A549 (cell line): ENCODE measurements around the gene SCGB1A1. TPM values are rescaled to one million over a fixed set of nuclear protein-coding genes. Genes with fewer than 3 reads are reported as not detected.
A peak's percentile ranks its signal among the peaks of the same experiment; 100 is the strongest.

Source experiments
- ATAC-seq, 2 experiments: fragments of 200-7000 bp in 1 of 2; fragments of >200 bp in 1 of 2; cut with Nextera tagmentation in 1 of 2; cut with Tn5 transposase in 1 of 2; 3 replicates each; pipeline versions ENCODE4 v1.8.0 to v1.9.1; 2018 to 2020; ENCODE audit warnings: mild to moderate bottlenecking in 1 of 2, moderate library complexity in 1 of 2
- CTCF ChIA-PET: fragments of 300-600 bp; sonication (Branson Sonifier 250); formaldehyde crosslinking; extraction: SDS; loops from one replicate; lab custom pipeline; 2021; ENCODE audit warnings: antibody characterized with exemption, inconsistent platforms; lab: Yijun Ruan, JAX
- POLR2A ChIA-PET: fragments of 350-600 bp; formaldehyde crosslinking; extraction: SDS; loops from one replicate; lab custom pipeline; 2021; ENCODE audit warnings: antibody characterized with exemption, inconsistent platforms; lab: Yijun Ruan, JAX
- DNase-seq, 2 experiments: peaks; one replicate each; pipeline versions ENCODE4 v3.0.0 to v3.0.0-alpha.2; 2011 to 2016; ENCODE audit warnings: low read depth in 1 of 2, low spot score in 1 of 2
- FAIRE-seq: peaks from 2 replicates; lab custom pipeline; 2011; peaks lifted over from hg19 to GRCh38; lab: Jason Lieb, UNC
- H3K27ac ChIP-seq, 2 experiments: fragments of >200 bp; sonication (Bioruptor Twin); formaldehyde crosslinking; 3 replicates each; pipeline ENCODE4 v1.5.1; 2016 to 2017
- H3K4me1 ChIP-seq: fragments of >200 bp; sonication (Bioruptor Twin); formaldehyde crosslinking; 3 replicates; pipeline ENCODE4 v1.6.1; 2016
- H3K4me2 ChIP-seq: fragments of >200 bp; sonication (Bioruptor Twin); formaldehyde crosslinking; 3 replicates; pipeline ENCODE4 v1.6.1; 2016
- H3K4me3 ChIP-seq: fragments of >200 bp; sonication (Bioruptor Twin); formaldehyde crosslinking; 3 replicates; pipeline ENCODE4 v1.5.1; 2016
- H3K9me3 ChIP-seq: fragments of >200 bp; sonication (Bioruptor Twin); formaldehyde crosslinking; 3 replicates; pipeline ENCODE4 v1.6.1; 2016
- BHLHE40 ChIP-seq: IDR thresholded peaks from 2 replicates; pipeline ENCODE4 v1.6.1; 2012; ENCODE audit warnings: low read depth, low read length, inconsistent platforms
- CEBPB ChIP-seq, 2 experiments: fragments of >200 bp in 1 of 2; sonication (Bioruptor Twin) in 1 of 2; formaldehyde crosslinking in 1 of 2; IDR thresholded peaks; 2 replicates each; pipeline ENCODE4 v1.6.1; 2012 to 2016
- CHD2 ChIP-seq: fragments of 150-350 bp; IDR thresholded peaks from 2 replicates; pipeline ENCODE4 v1.6.1; 2014; ENCODE audit warnings: low read length; ENCODE audit not compliant: partially characterized antibody
- FOSL2 ChIP-seq, 2 experiments: fragments of 450-650 bp in 1 of 2; fragments of >200 bp in 1 of 2; sonication (Bioruptor Twin) in 1 of 2; formaldehyde crosslinking; IDR thresholded peaks; 2 replicates each; pipeline versions ENCODE4 v1.5.0 to v1.6.1; 2016 to 2020; ENCODE audit warnings: mild to moderate bottlenecking in 1 of 2, moderate library complexity in 1 of 2
- HDAC2 ChIP-seq: fragments of 200-600 bp; sonication (generic); IDR thresholded peaks from 2 replicates; pipeline ENCODE4 v1.6.1; 2016
- HOXA7 ChIP-seq: fragments of 250-450 bp; sonication (Bioruptor Pico); IDR thresholded peaks from 2 replicates; pipeline ENCODE4 v1.5.0; 2020; ENCODE audit warnings: mild to moderate bottlenecking, moderate library complexity
- HOXB13 ChIP-seq: fragments of 250-450 bp; sonication (Bioruptor Pico); IDR thresholded peaks from 2 replicates; pipeline ENCODE4 v1.5.0; 2020; ENCODE audit warnings: low read depth, mild to moderate bottlenecking, moderate library complexity
- MAFK ChIP-seq: fragments of 450-650 bp; IDR thresholded peaks from 2 replicates; pipeline ENCODE4 v1.6.1; 2014; ENCODE audit not compliant: partially characterized antibody
- MAX ChIP-seq: IDR thresholded peaks from 2 replicates; pipeline ENCODE4 v1.6.1; 2012
- PBX3 ChIP-seq: IDR thresholded peaks from 2 replicates; pipeline ENCODE4 v1.6.1; 2012
- RARB ChIP-seq: fragments of 250-450 bp; sonication (Bioruptor Pico); IDR thresholded peaks from 2 replicates; pipeline ENCODE4 v1.8.0; 2021; ENCODE audit warnings: mild to moderate bottlenecking, moderate library complexity
- RFX5 ChIP-seq: fragments of 450-650 bp; IDR thresholded peaks from 2 replicates; pipeline ENCODE4 v1.7.1; 2014; ENCODE audit warnings: antibody characterized with exemption, mild to moderate bottlenecking, moderate library complexity
- TFCP2L1 ChIP-seq: fragments of 250-450 bp; sonication (Bioruptor Pico); IDR thresholded peaks from 2 replicates; pipeline ENCODE4 v1.5.0; 2021; ENCODE audit warnings: mild to moderate bottlenecking
- ZC3H11A ChIP-seq: fragments of 450-650 bp; IDR thresholded peaks from 2 replicates; pipeline ENCODE4 v1.6.1; 2014; ENCODE audit warnings: antibody characterized with exemption, mild to moderate bottlenecking
- ZSCAN20 ChIP-seq: fragments of 250-450 bp; sonication (Bioruptor Pico); IDR thresholded peaks from 2 replicates; pipeline ENCODE4 v1.8.0; 2022; ENCODE audit warnings: mild to moderate bottlenecking, moderate library complexity
- WGBS: methylation state at CpG from one replicate; pipeline ENCODE4 v1.1.6; 2017; ENCODE audit errors: missing lambda C conversion rate; 5-methylcytosine and 5-hydroxymethylcytosine counted together
- polyA plus RNA-seq, 4 experiments: library from polyadenylated mRNA; depleted of rRNA in 3 of 4; stranded (reverse); fragments of >200 nt; fragmentation: RNase III in 1 of 4; extraction: RNeasy Plus Mini Kit Qiagen cat#74134 plus additional on column Dnase treatment in 1 of 4; gene quantifications; 2 replicates in 3 of 4; 3 replicates in 1 of 4; pipeline ENCODE4 v1.2.3, GENCODE V29; 2011 to 2017
- TF ChIP-seq, protein P1 (sequence below): fragments of 450-650 bp; IDR thresholded peaks from 2 replicates; pipeline ENCODE4 v1.6.1; 2014; ENCODE audit warnings: antibody characterized with exemption
- TF ChIP-seq, protein P2 (sequence below): fragments of 250-450 bp; sonication (Bioruptor Pico); IDR thresholded peaks from 2 replicates; pipeline ENCODE4 v1.5.0; 2021; ENCODE audit warnings: mild to moderate bottlenecking, moderate library complexity, borderline replicate concordance
- TF ChIP-seq, protein P3 (sequence below): fragments of >200 bp; sonication (Bioruptor Twin); formaldehyde crosslinking; IDR thresholded peaks from 2 replicates; pipeline ENCODE4 v1.6.1; 2016
- TF ChIP-seq, protein P4 (sequence below): fragments of 200-600 bp; sonication (generic); IDR thresholded peaks from 2 replicates; pipeline ENCODE4 v1.6.1; 2016; ENCODE audit warnings: antibody characterized with exemption, mild to moderate bottlenecking, moderate library complexity

SCGB1A1 gene
- polyA plus RNA-seq, 2 of the 4 experiments (the other 2 are of a cell fraction), result 0.47 TPM; not detected in 1

- peak overlapping the region in 1 of 2 experiments; percentile 27; a peak in 1 of 6 replicates for H3K27ac ChIP-seq
- ATAC-seq (no peak), DNase-seq (no peak), FAIRE-seq (no peak)
- TF ChIP-seq RARB (CRISPR knock-in tag), result no peak
- TF ChIP-seq, protein P1, sequence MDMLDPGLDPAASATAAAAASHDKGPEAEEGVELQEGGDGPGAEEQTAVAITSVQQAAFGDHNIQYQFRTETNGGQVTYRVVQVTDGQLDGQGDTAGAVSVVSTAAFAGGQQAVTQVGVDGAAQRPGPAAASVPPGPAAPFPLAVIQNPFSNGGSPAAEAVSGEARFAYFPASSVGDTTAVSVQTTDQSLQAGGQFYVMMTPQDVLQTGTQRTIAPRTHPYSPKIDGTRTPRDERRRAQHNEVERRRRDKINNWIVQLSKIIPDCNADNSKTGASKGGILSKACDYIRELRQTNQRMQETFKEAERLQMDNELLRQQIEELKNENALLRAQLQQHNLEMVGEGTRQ, result no peak
- TF ChIP-seq HDAC2, result no peak
- no peak for TF ChIP-seq PBX3
- TF ChIP-seq, protein P2, sequence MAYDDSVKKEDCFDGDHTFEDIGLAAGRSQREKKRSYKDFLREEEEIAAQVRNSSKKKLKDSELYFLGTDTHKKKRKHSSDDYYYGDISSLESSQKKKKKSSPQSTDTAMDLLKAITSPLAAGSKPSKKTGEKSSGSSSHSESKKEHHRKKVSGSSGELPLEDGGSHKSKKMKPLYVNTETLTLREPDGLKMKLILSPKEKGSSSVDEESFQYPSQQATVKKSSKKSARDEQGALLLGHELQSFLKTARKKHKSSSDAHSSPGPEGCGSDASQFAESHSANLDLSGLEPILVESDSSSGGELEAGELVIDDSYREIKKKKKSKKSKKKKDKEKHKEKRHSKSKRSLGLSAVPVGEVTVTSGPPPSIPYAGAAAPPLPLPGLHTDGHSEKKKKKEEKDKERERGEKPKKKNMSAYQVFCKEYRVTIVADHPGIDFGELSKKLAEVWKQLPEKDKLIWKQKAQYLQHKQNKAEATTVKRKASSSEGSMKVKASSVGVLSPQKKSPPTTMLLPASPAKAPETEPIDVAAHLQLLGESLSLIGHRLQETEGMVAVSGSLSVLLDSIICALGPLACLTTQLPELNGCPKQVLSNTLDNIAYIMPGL (CRISPR knock-in tag), result no peak
- no peak for TF ChIP-seq HOXA7
- no peak for TF ChIP-seq CHD2
- no peak for TF ChIP-seq HOXB13 (CRISPR knock-in tag)
- no peak for TF ChIP-seq MAFK
- TF ChIP-seq, protein P3, sequence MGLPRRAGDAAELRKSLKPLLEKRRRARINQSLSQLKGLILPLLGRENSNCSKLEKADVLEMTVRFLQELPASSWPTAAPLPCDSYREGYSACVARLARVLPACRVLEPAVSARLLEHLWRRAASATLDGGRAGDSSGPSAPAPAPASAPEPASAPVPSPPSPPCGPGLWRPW, result no peak
- no peak for TF ChIP-seq FOSL2 (IDR thresholded peaks at IDR 0.05)
- TF ChIP-seq FOSL2 (CRISPR knock-in tag; IDR thresholded peaks at IDR 0.05), result no peak
- no peak for TF ChIP-seq MAX
- TF ChIP-seq ZC3H11A, result no peak
- no peak for TF ChIP-seq ZSCAN20 (CRISPR knock-in tag)
- TF ChIP-seq RFX5, result no peak
- TF ChIP-seq TFCP2L1, result no peak
- peaks cover 28% of the 10 kb centered on the region for H3K4me1 ChIP-seq
- ChIA-PET POLR2A (no interaction called here), CTCF (interaction anchor here (0.9 to 3.7 kb wide), 10 partner anchors 9 to 116 kb away, joined by 3 to 20 read pairs (median 4); no protein-coding TSS in a partner anchor)
- peak overlapping the region; percentile 2; the same call in 1 of the 3 replicates for H3K4me2 ChIP-seq
- H3K9me3 ChIP-seq, result no peaks in the 10 kb centered on the region
- 69% methylated on average over 9 of the region's 9 CpGs for WGBS
- no peak overlapping the region for H3K4me3 ChIP-seq
Observed at GRCh38 chr11:62444835-62445234, 26.0 kb downstream of the SCGB1A1 start.

GRCh38 chr11:62445314-62445740 lies 26.5 kb downstream of the SCGB1A1 start:
- no peak overlapping the region for H3K4me3 ChIP-seq
- H3K4me1 ChIP-seq, result peaks cover 25% of the 10 kb centered on the region
- FAIRE-seq (no peak), ATAC-seq (no peak), DNase-seq (no peak)
- no peak overlapping the region; a peak in 1 of 6 replicates for H3K27ac ChIP-seq
- CTCF ChIA-PET, result interaction anchor here (1.0 to 3.7 kb wide), 7 partner anchors 9 to 97 kb away, joined by 3 to 20 read pairs (median 4); no protein-coding TSS in a partner anchor
- peak overlapping the region; percentile 2; the same call in 1 of the 3 replicates for H3K4me2 ChIP-seq
- no peak for TF ChIP-seq BHLHE40
- TF ChIP-seq, protein P4, sequence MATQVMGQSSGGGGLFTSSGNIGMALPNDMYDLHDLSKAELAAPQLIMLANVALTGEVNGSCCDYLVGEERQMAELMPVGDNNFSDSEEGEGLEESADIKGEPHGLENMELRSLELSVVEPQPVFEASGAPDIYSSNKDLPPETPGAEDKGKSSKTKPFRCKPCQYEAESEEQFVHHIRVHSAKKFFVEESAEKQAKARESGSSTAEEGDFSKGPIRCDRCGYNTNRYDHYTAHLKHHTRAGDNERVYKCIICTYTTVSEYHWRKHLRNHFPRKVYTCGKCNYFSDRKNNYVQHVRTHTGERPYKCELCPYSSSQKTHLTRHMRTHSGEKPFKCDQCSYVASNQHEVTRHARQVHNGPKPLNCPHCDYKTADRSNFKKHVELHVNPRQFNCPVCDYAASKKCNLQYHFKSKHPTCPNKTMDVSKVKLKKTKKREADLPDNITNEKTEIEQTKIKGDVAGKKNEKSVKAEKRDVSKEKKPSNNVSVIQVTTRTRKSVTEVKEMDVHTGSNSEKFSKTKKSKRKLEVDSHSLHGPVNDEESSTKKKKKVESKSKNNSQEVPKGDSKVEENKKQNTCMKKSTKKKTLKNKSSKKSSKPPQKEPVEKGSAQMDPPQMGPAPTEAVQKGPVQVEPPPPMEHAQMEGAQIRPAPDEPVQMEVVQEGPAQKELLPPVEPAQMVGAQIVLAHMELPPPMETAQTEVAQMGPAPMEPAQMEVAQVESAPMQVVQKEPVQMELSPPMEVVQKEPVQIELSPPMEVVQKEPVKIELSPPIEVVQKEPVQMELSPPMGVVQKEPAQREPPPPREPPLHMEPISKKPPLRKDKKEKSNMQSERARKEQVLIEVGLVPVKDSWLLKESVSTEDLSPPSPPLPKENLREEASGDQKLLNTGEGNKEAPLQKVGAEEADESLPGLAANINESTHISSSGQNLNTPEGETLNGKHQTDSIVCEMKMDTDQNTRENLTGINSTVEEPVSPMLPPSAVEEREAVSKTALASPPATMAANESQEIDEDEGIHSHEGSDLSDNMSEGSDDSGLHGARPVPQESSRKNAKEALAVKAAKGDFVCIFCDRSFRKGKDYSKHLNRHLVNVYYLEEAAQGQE, result no peak
- no peak for TF ChIP-seq CEBPB (IDR thresholded peaks at IDR 0.05)
- TF ChIP-seq PBX3, result no peak
- TF ChIP-seq, all 56 proteins: peak for 0
- POLR2A ChIA-PET, result no interaction called here
- H3K9me3 ChIP-seq, result no peaks in the 10 kb centered on the region
- WGBS, result 70% methylated on average over 5 of the region's 5 CpGs
